Endothelial cell of umbilical vein (primary cell): Measurements from ENCODE around the gene APOBEC3C. TPM values are rescaled to one million over a fixed set of nuclear protein-coding genes. Genes with fewer than 3 reads are reported as not detected.
"Not testable (repeated sequence)": the region's sequence is repeated elsewhere in the genome, so short reads cannot be mapped to it uniquely, and the experiment has no call there.

Experiments used
- BruUV-seq: library from RNA; stranded (reverse); fragments of 400-500 nt; replicated peaks from 2 replicates; lab custom pipeline; 2021; lab: Mats Ljungman, UMichigan
- CTCF ChIA-PET: fragments of 300-600, 350-600 bp; sonication (Branson Sonifier 250); formaldehyde crosslinking; loops from one replicate; lab custom pipeline; 2021; ENCODE audit warnings: antibody characterized with exemption, inconsistent platforms; lab: Charles Lee
- POLR2A ChIA-PET: fragments of 300-600, 350-600 bp; sonication (Branson Sonifier 250); formaldehyde crosslinking; loops from one replicate; lab custom pipeline; 2021; ENCODE audit warnings: antibody characterized with exemption, inconsistent platforms; lab: Charles Lee
- DNase-seq: peaks from one replicate; pipeline ENCODE4 v3.0.0-alpha.2; 2011; ENCODE audit warnings: low read depth, low spot score
- FAIRE-seq: peaks from 2 replicates; lab custom pipeline; 2011; peaks lifted over from hg19 to GRCh38; lab: Jason Lieb, UNC
- H2AFZ ChIP-seq: 2 replicates; pipeline ENCODE4 v1.6.0; 2012; ENCODE audit warnings: low read depth, low read length, control low read depth, inconsistent platforms
- H3K27ac ChIP-seq: 2 replicates; pipeline ENCODE4 v1.5.1; 2011; ENCODE audit warnings: low read depth, mild to moderate bottlenecking, control low read depth, low read length, moderate library complexity; ENCODE audit not compliant: insufficient read depth
- H3K27me3 ChIP-seq, 2 experiments: 2 replicates each; pipeline versions ENCODE4 v1.6.0 to v1.6.1; 2011; ENCODE audit warnings: low read length in 2 of 2, mixed read lengths in 1 of 2; ENCODE audit not compliant: control insufficient read depth in 2 of 2, insufficient read depth in 2 of 2
- H3K36me3 ChIP-seq, 2 experiments: 2 replicates in 1 of 2; 3 replicates in 1 of 2; pipeline ENCODE4 v1.5.1; 2011; ENCODE audit warnings: low read length in 2 of 2, mild to moderate bottlenecking in 1 of 2, moderate library complexity in 1 of 2; ENCODE audit not compliant: control insufficient read depth in 2 of 2, insufficient read depth in 2 of 2; ENCODE audit errors: extremely low read depth in 1 of 2
- H3K4me1 ChIP-seq: 3 replicates; pipeline ENCODE4 v1.5.1; 2011; ENCODE audit warnings: mild to moderate bottlenecking, low read length; ENCODE audit not compliant: control insufficient read depth, insufficient read depth; ENCODE audit errors: extremely low read depth
- H3K4me2 ChIP-seq: 2 replicates; pipeline ENCODE4 v1.6.1; 2011; ENCODE audit warnings: low read length, control low read depth, mixed read lengths; ENCODE audit not compliant: insufficient read depth
- H3K4me3 ChIP-seq, 3 experiments: fragments of 200-600 bp in 1 of 3; sonication (generic), shearing (Covaris generic) in 1 of 3; replicated peaks in 1 of 3; 2 replicates each; pipeline ENCODE4 v1.5.1; 2011 to 2016; ENCODE audit warnings: control low read depth in 3 of 3, low read length in 3 of 3, mild to moderate bottlenecking in 2 of 3, inconsistent platforms in 1 of 3, low read depth in 1 of 3, moderate library complexity in 1 of 3; ENCODE audit not compliant: insufficient read depth in 1 of 3
- H3K79me2 ChIP-seq: 2 replicates; pipeline ENCODE4 v1.6.0; 2012; ENCODE audit warnings: low read length, inconsistent platforms; ENCODE audit not compliant: control insufficient read depth, insufficient read depth
- H3K9ac ChIP-seq: replicated peaks from 2 replicates; pipeline ENCODE3; 2011; ENCODE audit warnings: low read length, control low read depth; ENCODE audit not compliant: insufficient read depth; ENCODE audit errors: extremely low read depth
- H3K9me1 ChIP-seq: replicated peaks from 3 replicates; pipeline ENCODE4 v1.6.0; 2011; ENCODE audit warnings: mild to moderate bottlenecking, low read length; ENCODE audit not compliant: control insufficient read depth, insufficient read depth; ENCODE audit errors: extremely low read depth
- H3K9me3 ChIP-seq: replicated peaks from 2 replicates; pipeline ENCODE4 v1.5.1; 2012; ENCODE audit warnings: low read length, inconsistent platforms; ENCODE audit not compliant: control insufficient read depth, insufficient read depth
- H4K20me1 ChIP-seq: replicated peaks from 2 replicates; pipeline ENCODE3; 2011; ENCODE audit warnings: mild to moderate bottlenecking, low read length; ENCODE audit not compliant: control insufficient read depth, insufficient read depth; ENCODE audit errors: extremely low read depth
- EZH2 ChIP-seq: IDR thresholded peaks from 2 replicates; pipeline ENCODE4 v1.6.1; 2012; ENCODE audit warnings: borderline replicate concordance, low read depth, mild to moderate bottlenecking, moderate library complexity, low read length, inconsistent platforms; ENCODE audit not compliant: severe bottlenecking
- FOS ChIP-seq: IDR thresholded peaks from 2 replicates; pipeline ENCODE4 v1.6.1; 2011; ENCODE audit warnings: mild to moderate bottlenecking, low read length, moderate library complexity, borderline replicate concordance; ENCODE audit not compliant: insufficient read depth
- GATA2 ChIP-seq: IDR thresholded peaks from 2 replicates; pipeline ENCODE4 v1.7.0; 2011; ENCODE audit warnings: low read depth, mild to moderate bottlenecking, moderate library complexity, mixed read lengths, low read length; ENCODE audit not compliant: insufficient read length, insufficient read depth
- JUN ChIP-seq: IDR thresholded peaks from 2 replicates; pipeline ENCODE4 v1.6.1; 2011; ENCODE audit warnings: borderline replicate concordance, low read depth; ENCODE audit not compliant: insufficient read length, insufficient read depth
- MYC ChIP-seq: IDR thresholded peaks from one replicate; pipeline ENCODE4 v1.6.1; 2011; ENCODE audit warnings: mild to moderate bottlenecking, low read depth, low read length
- POLR2A ChIP-seq: IDR thresholded peaks from 2 replicates; pipeline ENCODE4 v1.6.1; 2012; ENCODE audit warnings: low read depth, mild to moderate bottlenecking, control low read depth, low read length
- POLR2AphosphoS5 ChIP-seq: IDR thresholded peaks from 2 replicates; pipeline ENCODE4 v1.6.1; 2012; ENCODE audit warnings: low read depth, mild to moderate bottlenecking, control low read depth, low read length, moderate library complexity; ENCODE audit not compliant: insufficient read depth
- dilution Hi-C: fragments of 300-500 bp; cut with MboI; formaldehyde crosslinking; loops from one replicate; pipeline ENCODE4 v1.15.0; 2019; ENCODE audit warnings: low sequenced_read_pairs; ENCODE audit not compliant: extremely low pct_ligation_motif_present
- intact Hi-C: fragments of 100-400 bp; cut with micrococcal nuclease; formaldehyde crosslinking; loops from one replicate; pipeline ENCODE4 v1.10.0; 2022
- polyA plus RNA-seq, 4 experiments: library from polyadenylated mRNA; depleted of rRNA in 3 of 4; stranded (reverse) in 3 of 4; unstranded in 1 of 4; fragments of >200 nt; gene quantifications; 2 replicates each; pipeline versions ENCODE4 v1.2.1 to v1.2.3, GENCODE V29; 2011 to 2012; ENCODE audit warnings: missing spikeins in 1 of 4
- total RNA-seq: library from RNA; stranded (reverse); gene quantifications from 2 replicates; pipeline ENCODE4 v1.2.3, GENCODE V29; 2021
- TF ChIP-seq, protein P1 (sequence below): IDR thresholded peaks from 2 replicates; pipeline ENCODE4 v1.6.1; 2011; ENCODE audit not compliant: insufficient read depth, insufficient read length
- TF ChIP-seq, protein P2 (sequence below), 2 donors: IDR thresholded peaks; 1 replicate in 1 of 2; 2 replicates in 1 of 2; pipeline ENCODE4 v1.5.1; 2011; ENCODE audit warnings: low read length in 2 of 2, mild to moderate bottlenecking in 2 of 2, moderate library complexity in 2 of 2, control low read depth in 1 of 2, inconsistent platforms in 1 of 2, low read depth in 1 of 2; ENCODE audit not compliant: insufficient read depth in 1 of 2; ENCODE audit errors: extremely low read depth in 1 of 2

The APOBEC3C gene
- total and polyA plus RNA-seq, 2 donors (not counting 3 experiments of a cell fraction or from before 2014, with no cell fraction given), result 7.6 to 10.6 TPM

DNA sequence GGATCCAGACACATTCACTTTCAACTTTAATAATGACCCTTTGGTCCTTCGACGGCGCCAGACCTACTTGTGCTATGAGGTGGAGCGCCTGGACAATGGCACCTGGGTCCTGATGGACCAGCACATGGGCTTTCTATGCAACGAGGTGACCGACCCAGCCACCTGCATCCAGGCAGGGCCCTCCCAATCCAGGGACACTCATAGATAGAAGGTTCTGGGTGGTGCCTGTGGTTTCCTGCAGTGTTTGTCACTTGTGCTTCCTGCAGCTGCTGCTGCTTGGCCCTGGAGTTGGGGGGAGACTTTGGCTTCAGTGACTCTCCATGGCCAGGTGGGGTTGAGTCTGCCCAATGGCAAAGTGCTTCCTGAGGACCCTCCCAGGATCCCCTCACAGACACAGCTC lies 24.6 kb upstream of the APOBEC3C start:
- Histone ChIP-seq H3K36me3 (no peaks in the 10 kb centered on the region), H3K4me1 (no peaks in the 10 kb centered on the region), H3K4me2 (no peak overlapping the region), H3K27me3 (no peaks in the 10 kb centered on the region), H3K4me3 (no peak overlapping the region), H3K79me2 (no peaks in the 10 kb centered on the region), H2AFZ (no peak overlapping the region), H3K27ac (no peak overlapping the region), H3K9me3 (no peaks in the 10 kb centered on the region), H3K9me1 (no peaks in the 10 kb centered on the region), H3K9ac (no peak overlapping the region), H4K20me1 (no peaks in the 10 kb centered on the region)
- DNase-seq (no peak), FAIRE-seq (no peak)
- intact Hi-C loops (loop anchor here (10.0 kb wide), 1 partner anchor 65 kb away; no protein-coding TSS in a partner anchor), dilution Hi-C loops (no loop called here)
- TF ChIP-seq MYC, result no peak
- no peak for TF ChIP-seq FOS
- TF ChIP-seq JUN, result no peak
- no peak for TF ChIP-seq POLR2AphosphoS5
- TF ChIP-seq, protein P1, sequence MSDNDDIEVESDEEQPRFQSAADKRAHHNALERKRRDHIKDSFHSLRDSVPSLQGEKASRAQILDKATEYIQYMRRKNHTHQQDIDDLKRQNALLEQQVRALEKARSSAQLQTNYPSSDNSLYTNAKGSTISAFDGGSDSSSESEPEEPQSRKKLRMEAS, result no peak
- TF ChIP-seq, protein P2, sequence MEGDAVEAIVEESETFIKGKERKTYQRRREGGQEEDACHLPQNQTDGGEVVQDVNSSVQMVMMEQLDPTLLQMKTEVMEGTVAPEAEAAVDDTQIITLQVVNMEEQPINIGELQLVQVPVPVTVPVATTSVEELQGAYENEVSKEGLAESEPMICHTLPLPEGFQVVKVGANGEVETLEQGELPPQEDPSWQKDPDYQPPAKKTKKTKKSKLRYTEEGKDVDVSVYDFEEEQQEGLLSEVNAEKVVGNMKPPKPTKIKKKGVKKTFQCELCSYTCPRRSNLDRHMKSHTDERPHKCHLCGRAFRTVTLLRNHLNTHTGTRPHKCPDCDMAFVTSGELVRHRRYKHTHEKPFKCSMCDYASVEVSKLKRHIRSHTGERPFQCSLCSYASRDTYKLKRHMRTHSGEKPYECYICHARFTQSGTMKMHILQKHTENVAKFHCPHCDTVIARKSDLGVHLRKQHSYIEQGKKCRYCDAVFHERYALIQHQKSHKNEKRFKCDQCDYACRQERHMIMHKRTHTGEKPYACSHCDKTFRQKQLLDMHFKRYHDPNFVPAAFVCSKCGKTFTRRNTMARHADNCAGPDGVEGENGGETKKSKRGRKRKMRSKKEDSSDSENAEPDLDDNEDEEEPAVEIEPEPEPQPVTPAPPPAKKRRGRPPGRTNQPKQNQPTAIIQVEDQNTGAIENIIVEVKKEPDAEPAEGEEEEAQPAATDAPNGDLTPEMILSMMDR (IDR thresholded peaks at IDR 0.05; ENCODE audit: extremely low read depth in 1 of 2, insufficient read depth in 1 of 2, low read depth in 1 of 2, low read length in 2 of 2), result no peak
- TF ChIP-seq POLR2A, result no peak
- no peak for TF ChIP-seq EZH2
- TF ChIP-seq GATA2, result no peak
- POLR2A ChIA-PET, result no interaction called here
- CTCF ChIA-PET, result no interaction called here
- BruUV-seq, result no TSS peak

DNA sequence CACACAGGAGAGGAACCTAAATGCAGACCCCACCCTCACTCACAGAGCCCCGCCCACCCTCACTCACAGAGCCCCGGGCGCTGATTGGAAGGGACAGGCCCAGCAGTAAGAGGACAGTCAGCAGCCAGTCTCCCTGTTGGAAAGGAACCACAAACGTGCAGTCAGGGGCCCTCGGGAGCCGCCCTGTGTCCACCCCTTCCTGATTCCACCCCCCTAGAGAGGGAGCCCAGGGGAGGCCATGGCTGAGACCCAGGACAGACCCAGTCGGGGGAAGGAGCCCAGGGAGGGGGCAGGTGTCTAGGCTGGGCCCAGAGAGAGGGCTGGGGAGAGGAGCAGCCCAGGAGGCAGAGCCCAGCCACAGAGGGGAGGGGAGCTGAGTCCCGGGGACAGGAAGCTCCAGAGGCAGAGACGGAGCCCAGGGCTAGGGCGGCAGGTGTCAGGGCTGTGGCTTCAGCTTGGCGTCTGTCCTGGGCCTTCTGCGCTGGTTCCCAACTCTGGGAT lies 21.1 kb upstream of the APOBEC3C start:
- POLR2A ChIA-PET, BruUV-seq, H3K27me3 ChIP-seq, DNase-seq, H4K20me1 ChIP-seq, H2AFZ ChIP-seq, H3K79me2 ChIP-seq, H3K4me2 ChIP-seq, H3K27ac ChIP-seq, H3K4me1 ChIP-seq, H3K36me3 ChIP-seq, H3K9me3 ChIP-seq, H3K4me3 ChIP-seq, H3K9ac ChIP-seq, intact Hi-C loops, H3K9me1 ChIP-seq, FAIRE-seq, dilution Hi-C loops: not testable (repeated sequence)
- CTCF ChIA-PET, result interaction anchor here (1.4 to 1.9 kb wide), 2 partner anchors 10 to 124 kb away, joined by 3 to 7 read pairs; no protein-coding TSS in a partner anchor
